ENCODE results near the gene ONECUT2. TPM values are rescaled to one million over a fixed set of nuclear protein-coding genes. Genes with fewer than 3 reads are reported as not detected.

ONECUT2 gene
- total and polyA plus RNA-seq, 2 experiments from 2014 or later, result 0.82 to 1.7 TPM

- TF ChIP-seq ZNF462 (CRISPR knock-in tag; IDR thresholded peaks at IDR 0.05) (no peak), CTCF (conservative IDR thresholded peaks at IDR 0.05; ENCODE audit: low read depth in 2 of 2) (no peak)
Observed at GRCh38 chr18:57497372-57498294, 62.5 kb downstream of the ONECUT2 start (continued).

GRCh38 chr18:57498682-57499256, 63.6 kb downstream of the ONECUT2 start:
- H3K9me2 ChIP-seq (ENCODE audit: insufficient read depth), result no peaks in the 10 kb centered on the region
- Mint-ChIP-seq H3K27me3 (ENCODE audit: insufficient read depth, low read depth, poor library complexity) (peaks cover 1% of the 10 kb centered on the region), H3K4me1 (no peaks in the 10 kb centered on the region), H3K4me3 (no peak overlapping the region), H3K36me3 (ENCODE audit: low read depth) (no peaks in the 10 kb centered on the region), H3K9me3 (no peaks in the 10 kb centered on the region), H3K27ac (no peak overlapping the region)
- ATAC-seq (no peak), DNase-seq (ENCODE audit: low spot score) (no peak)
- no peaks in the 10 kb centered on the region for H3F3A ChIP-seq (replicated peaks; ENCODE audit: low read depth)
- H3K79me2 ChIP-seq (replicated peaks; ENCODE audit: insufficient read depth), result no peaks in the 10 kb centered on the region
- no peak overlapping the region for H3K4me3 ChIP-seq
- H3K27ac ChIP-seq (ENCODE audit: low read depth), result no peak overlapping the region
- no peak overlapping the region for H3K4me2 ChIP-seq
- no peaks in the 10 kb centered on the region for H3K27me3 ChIP-seq (ENCODE audit: insufficient read depth)
- no peaks in the 10 kb centered on the region for H3K36me3 ChIP-seq (ENCODE audit: insufficient read depth)
- TF ChIP-seq ZNF114 (CRISPR knock-in tag; IDR thresholded peaks at IDR 0.05), result no peak
- peak; percentile 26 for TF ChIP-seq REST (IDR thresholded peaks at IDR 0.05; ENCODE audit: unreplicated experiment)
- H4K20me1 ChIP-seq (replicated peaks; ENCODE audit: insufficient read depth), result no peaks in the 10 kb centered on the region
- H2AFZ ChIP-seq, result no peak overlapping the region
- H3K4me1 ChIP-seq (ENCODE audit: insufficient read depth), result no peaks in the 10 kb centered on the region
